HG03457 (cell line): Measurements from ENCODE around the gene SCYL2.

Experiments used
- ATAC-seq: cut with Tn5 transposase; IDR thresholded peaks from one replicate; pipeline ENCODE4 v1.9.1; 2021; ENCODE audit warnings: moderate number of reproducible peaks; ENCODE audit not compliant: unreplicated experiment

The SCYL2 gene

DNA sequence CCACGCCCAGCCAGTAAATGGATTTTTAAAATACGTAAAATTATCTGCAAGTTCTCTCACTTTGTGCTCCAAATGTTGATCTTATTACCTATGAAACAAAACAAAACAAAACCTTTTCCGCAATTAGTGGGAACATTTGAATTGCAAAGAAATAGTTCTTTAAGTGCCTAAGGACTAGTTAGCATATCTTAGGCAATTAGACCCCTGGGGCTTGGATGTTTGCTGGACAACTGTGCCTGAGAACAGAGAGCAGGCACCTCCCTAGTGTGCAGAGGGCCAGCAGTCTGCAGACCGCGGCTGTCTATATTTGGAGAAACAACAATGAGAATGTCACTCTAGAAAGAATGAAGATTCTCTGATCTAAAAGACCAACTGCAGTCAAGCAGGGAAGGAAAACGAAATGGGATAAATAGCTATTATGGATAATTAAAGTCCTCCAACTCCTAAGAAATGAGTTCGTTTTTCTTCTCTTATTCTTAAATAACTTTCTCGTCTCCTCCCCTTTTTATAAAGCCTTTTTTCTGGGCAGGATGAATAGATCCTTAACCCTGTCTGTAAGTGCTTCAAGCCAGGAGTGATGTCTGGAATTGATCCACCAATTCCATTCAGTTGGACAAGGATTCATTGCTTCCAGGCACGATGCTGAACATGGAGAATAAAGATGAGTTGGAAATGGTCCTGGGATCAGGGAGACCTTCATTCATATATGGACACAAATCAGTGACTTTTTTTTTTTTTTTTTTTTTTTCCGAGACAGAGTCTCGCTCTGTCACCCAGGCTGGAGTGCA lies 106.1 kb downstream of the SCYL2 start:
- ATAC-seq: no peak

DNA sequence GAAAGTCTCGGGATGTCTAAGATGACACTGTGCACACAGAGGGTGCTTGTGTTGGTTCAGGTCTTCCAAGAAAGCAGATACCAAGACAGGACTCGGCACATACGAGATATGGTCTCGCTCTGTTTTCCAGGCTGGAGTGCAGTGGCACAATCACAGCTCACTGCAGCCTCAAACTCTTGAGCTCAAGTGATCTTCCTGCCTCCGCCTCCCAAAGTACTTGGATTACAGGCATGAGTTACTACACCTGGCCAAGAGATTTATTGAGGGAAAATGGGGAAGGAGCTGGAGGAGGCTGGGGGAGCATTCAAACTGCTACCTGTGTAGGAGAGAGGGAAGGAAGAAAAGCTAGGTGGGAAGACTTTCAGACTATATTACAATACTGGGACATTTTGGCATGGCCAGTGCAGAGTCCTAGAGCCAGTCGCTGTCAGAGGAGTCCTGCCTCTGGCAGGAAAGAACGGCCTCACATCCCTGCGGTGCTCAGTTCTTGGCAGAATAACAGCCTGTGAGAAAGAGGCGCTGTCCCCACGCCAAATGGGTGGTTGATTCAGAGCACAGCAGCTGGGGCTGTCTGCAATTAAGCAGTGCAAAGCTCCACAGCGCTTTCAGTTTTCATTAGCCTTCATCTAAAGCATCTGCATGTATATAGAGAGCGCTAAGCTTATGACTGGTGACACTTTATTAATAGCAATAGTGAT lies 108.2 kb downstream of the SCYL2 start:
- ATAC-seq: no peak

DNA sequence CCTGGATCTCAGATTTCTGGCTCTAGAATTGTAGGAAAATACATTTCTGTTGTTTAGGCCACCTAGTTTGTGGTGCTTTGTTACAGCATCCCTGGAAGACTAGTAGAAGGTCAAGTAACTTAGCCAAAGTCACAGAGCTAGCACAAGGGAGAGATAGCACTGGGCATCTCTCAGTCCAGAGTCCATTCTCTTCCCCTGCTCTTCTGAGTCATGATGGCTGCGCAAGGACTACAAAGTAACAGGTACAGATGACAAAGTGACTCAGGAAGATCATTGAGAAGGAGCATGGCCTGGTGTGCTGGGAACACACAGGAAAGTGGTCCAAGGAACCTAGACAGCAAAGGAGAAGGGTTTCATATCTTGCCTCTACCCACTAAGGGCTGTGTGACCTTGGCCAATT lies 109.2 kb downstream of the SCYL2 start:
- no peak for ATAC-seq

DNA sequence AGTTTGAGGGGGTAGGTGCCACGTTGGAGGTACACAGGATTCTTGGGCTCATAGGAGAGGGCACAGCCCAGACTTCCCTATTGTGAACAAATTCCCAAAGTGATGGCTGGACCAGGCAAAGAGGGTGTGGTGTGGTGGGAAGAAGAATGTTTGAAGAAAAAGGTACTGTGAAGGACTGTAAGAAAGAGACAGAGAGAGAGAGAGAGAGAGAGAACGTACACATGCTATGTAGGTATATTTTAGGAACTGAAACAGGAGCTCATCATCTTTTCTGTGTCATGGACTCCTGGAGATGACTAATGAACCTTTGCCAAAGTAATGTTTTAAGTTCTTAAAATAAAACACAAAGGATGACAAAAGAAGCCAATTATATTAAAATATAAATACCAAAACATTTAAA lies 114.4 kb downstream of the SCYL2 start:
- ATAC-seq: no peak

DNA sequence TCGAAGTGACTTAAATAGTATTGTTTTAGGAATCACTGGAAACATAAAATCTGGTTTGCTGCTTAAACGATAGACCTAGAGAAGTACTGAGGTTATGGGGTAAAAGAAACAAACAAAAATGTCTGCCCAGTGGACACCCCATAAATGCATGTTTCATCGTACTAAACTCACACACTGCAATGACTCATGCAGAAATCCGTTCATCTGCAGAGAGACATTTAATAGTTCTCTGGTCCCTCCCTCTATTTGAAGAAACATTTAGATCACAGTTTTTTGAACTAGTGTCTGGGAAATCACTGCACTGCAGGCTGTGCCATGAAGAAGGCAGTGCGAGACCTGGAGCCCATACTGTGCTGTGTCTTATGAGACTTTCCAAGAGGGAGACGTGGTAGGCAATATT lies 115.4 kb downstream of the SCYL2 start:
- ATAC-seq: no peak

DNA sequence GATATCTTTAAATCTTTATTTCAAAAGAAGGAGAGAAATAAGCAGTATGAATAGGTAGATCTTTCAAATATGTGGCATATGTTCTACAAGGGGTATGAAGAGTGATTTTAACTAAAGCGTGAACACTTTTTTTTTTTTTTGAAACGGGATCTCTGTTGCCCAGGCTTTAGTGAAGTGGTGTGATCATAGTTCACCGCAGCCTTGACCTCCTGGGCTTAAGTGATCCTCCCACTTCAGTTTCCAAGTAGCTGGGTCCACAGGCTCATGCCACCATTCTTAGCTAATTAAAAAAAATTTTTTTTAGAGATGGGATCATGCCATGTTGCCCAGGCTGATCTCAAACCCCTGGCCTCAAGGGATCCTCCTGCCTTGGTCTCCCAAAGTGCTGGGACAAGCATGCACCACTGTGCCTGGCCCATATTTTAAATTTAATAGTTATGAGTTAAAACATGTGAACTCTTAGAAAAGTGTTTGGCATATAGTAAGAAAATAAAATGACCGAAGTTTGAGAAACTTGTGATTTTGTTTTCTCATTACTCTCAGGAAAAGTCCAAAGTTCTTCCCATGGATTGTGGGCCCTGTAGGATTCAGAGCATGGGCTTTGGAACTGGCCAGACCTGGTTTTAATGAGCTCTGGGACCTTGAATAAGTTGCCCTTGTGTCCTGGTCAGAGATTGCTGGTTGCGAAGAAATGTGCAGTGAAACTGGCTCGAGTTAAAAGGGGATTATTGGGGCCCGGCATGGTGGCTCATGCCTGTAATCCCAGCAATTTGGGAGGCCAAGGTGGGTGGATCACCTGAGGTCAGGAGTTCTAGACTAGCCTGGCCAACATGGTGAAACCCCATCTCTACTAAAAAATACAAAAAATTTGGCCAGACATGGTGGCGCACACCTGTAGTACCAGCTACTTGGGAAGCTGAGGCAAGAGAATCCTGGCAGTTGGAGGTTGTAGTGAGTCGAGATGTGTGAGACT lies 116.9 kb downstream of the SCYL2 start:
- no peak for ATAC-seq

DNA sequence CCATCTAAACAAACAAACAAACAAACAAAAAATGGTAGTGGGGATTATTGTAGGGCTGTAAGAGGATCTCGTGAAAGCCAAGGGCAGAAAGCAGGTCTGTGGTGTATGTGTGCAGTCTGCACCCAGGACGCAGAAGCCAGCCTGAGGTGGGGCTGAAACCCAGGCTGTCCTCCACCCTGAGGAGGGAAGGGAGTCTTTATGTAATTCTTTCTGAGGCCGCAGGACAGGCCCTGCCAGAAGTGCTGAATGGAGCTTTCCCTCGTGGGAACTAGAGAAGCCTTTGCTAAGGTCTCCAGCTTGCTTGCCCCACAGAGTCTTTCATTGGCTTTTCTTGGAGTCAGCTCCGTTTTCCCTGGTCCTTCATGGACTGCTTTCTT lies 117.6 kb downstream of the SCYL2 start:
- ATAC-seq: no peak

DNA sequence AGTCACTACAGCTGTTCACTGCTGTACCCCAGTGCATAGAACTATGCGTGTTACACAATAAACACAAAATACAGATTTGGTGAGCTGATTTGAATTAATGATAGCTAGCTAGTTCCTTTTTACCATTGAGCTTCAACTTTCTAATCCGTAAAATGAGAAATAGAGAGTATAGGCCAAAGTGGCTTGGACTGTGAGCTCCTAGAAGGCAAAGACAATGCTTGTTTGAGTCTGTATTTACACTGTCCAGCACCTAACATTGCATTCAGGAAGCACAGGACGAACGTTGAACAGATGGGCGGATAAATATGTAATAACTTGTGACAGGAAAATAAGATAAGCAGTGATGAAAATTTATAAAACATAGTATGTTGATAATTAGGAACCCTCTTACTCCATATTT lies 121.4 kb downstream of the SCYL2 start:
- no peak for ATAC-seq
